GM23338 (cell line): ENCODE results near the gene GMPPB.

Source experiments
- CTCF ChIP-seq, 2 experiments: fragments of 200-600 bp in 1 of 2; sonication (generic) in 1 of 2; conservative IDR thresholded peaks; 2 replicates each; pipeline versions ENCODE4 v1.5.1 to v1.6.1; 2016 to 2017; ENCODE audit warnings: antibody characterized with exemption in 2 of 2, low read depth in 2 of 2, mild to moderate bottlenecking in 2 of 2, moderate library complexity in 1 of 2
- ETS1 ChIP-seq: IDR thresholded peaks from 2 replicates; pipeline ENCODE4 v1.6.1; 2016; ENCODE audit warnings: antibody characterized with exemption
- POLR2AphosphoS5 ChIP-seq: IDR thresholded peaks from 2 replicates; pipeline ENCODE4 v1.6.1; 2016; ENCODE audit warnings: antibody characterized with exemption, low read depth
- TF ChIP-seq, protein P1 (sequence below): fragments of 250-450 bp; sonication (Bioruptor Pico); IDR thresholded peaks from 2 replicates; pipeline ENCODE4 v1.5.0; 2020; ENCODE audit warnings: mild to moderate bottlenecking, moderate library complexity

GRCh38 chr3:49720855-49721595 lies 2.7 kb downstream of the GMPPB start:
- TF ChIP-seq POLR2AphosphoS5 (0 out of 2 replicates have a peak, but pooled peaks have one; percentile 14), ETS1 (no peak), CTCF (conservative IDR thresholded peaks at IDR 0.05; ENCODE audit: low read depth in 2 of 2) (no peak)
- TF ChIP-seq, protein P1, sequence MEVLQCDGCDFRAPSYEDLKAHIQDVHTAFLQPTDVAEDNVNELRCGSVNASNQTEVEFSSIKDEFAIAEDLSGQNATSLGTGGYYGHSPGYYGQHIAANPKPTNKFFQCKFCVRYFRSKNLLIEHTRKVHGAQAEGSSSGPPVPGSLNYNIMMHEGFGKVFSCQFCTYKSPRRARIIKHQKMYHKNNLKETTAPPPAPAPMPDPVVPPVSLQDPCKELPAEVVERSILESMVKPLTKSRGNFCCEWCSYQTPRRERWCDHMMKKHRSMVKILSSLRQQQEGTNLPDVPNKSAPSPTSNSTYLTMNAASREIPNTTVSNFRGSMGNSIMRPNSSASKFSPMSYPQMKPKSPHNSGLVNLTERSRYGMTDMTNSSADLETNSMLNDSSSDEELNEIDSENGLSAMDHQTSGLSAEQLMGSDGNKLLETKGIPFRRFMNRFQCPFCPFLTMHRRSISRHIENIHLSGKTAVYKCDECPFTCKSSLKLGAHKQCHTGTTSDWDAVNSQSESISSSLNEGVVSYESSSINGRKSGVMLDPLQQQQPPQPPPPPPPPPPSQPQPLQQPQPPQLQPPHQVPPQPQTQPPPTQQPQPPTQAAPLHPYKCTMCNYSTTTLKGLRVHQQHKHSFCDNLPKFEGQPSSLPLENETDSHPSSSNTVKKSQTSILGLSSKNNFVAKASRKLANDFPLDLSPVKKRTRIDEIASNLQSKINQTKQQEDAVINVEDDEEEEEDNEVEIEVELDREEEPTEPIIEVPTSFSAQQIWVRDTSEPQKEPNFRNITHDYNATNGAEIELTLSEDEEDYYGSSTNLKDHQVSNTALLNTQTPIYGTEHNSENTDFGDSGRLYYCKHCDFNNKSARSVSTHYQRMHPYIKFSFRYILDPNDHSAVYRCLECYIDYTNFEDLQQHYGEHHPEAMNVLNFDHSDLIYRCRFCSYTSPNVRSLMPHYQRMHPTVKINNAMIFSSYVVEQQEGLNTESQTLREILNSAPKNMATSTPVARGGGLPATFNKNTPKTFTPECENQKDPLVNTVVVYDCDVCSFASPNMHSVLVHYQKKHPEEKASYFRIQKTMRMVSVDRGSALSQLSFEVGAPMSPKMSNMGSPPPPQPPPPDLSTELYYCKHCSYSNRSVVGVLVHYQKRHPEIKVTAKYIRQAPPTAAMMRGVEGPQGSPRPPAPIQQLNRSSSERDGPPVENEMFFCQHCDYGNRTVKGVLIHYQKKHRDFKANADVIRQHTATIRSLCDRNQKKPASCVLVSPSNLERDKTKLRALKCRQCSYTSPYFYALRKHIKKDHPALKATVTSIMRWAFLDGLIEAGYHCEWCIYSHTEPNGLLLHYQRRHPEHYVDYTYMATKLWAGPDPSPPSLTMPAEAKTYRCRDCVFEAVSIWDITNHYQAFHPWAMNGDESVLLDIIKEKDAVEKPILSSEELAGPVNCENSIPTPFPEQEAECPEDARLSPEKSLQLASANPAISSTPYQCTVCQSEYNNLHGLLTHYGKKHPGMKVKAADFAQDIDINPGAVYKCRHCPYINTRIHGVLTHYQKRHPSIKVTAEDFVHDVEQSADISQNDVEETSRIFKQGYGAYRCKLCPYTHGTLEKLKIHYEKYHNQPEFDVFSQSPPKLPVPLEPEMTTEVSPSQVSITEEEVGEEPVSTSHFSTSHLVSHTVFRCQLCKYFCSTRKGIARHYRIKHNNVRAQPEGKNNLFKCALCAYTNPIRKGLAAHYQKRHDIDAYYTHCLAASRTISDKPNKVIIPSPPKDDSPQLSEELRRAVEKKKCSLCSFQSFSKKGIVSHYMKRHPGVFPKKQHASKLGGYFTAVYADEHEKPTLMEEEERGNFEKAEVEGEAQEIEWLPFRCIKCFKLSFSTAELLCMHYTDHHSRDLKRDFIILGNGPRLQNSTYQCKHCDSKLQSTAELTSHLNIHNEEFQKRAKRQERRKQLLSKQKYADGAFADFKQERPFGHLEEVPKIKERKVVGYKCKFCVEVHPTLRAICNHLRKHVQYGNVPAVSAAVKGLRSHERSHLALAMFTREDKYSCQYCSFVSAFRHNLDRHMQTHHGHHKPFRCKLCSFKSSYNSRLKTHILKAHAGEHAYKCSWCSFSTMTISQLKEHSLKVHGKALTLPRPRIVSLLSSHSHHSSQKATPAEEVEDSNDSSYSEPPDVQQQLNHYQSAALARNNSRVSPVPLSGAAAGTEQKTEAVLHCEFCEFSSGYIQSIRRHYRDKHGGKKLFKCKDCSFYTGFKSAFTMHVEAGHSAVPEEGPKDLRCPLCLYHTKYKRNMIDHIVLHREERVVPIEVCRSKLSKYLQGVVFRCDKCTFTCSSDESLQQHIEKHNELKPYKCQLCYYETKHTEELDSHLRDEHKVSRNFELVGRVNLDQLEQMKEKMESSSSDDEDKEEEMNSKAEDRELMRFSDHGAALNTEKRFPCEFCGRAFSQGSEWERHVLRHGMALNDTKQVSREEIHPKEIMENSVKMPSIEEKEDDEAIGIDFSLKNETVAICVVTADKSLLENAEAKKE (CRISPR knock-in tag) = no peak
